IgD-negative memory B cell (primary cell): ENCODE data around the gene HMX3. TPM values are rescaled to one million over a fixed set of nuclear protein-coding genes. Genes with fewer than 3 reads are reported as not detected.
"Not testable (repeated sequence)": the region's sequence is repeated elsewhere in the genome, so short reads cannot be mapped to it uniquely, and the experiment has no call there.

Experiments used
- H3K27ac Mint-ChIP-seq, 3 donors: one replicate each; pipeline ENCODE4 v1.8.0; 2020 to 2022; ENCODE audit warnings: mild to moderate bottlenecking in 3 of 3, mixed read lengths in 3 of 3, moderate library complexity in 1 of 3
- H3K27me3 Mint-ChIP-seq: one replicate; pipeline ENCODE4 v1.8.0; 2021; ENCODE audit warnings: mixed read lengths
- H3K36me3 Mint-ChIP-seq: one replicate; pipeline ENCODE4 v1.8.0; 2020; ENCODE audit warnings: mild to moderate bottlenecking, mixed read lengths
- H3K4me1 Mint-ChIP-seq, 3 donors: one replicate each; pipeline ENCODE4 v1.8.0; 2020 to 2022; ENCODE audit warnings: mixed read lengths in 3 of 3, mild to moderate bottlenecking in 1 of 3
- H3K4me3 Mint-ChIP-seq, 4 donors: one replicate each; pipeline ENCODE4 v1.8.0; 2020 to 2022; ENCODE audit warnings: mild to moderate bottlenecking in 4 of 4, mixed read lengths in 4 of 4, moderate library complexity in 3 of 4
- H3K9me3 Mint-ChIP-seq, 3 donors: one replicate each; pipeline ENCODE4 v1.8.0; 2020 to 2021; ENCODE audit warnings: mixed read lengths in 3 of 3, mild to moderate bottlenecking in 1 of 3
- polyA plus RNA-seq: library from polyadenylated mRNA; unstranded; fragments of 300-500 nt; fragmentation: Illumina TruSeq; gene quantifications from one replicate; pipeline ENCODE4 v1.2.3, GENCODE V29; 2021

The HMX3 gene
- polyA plus RNA-seq, 1 donor from 2014 or later = not detected

DNA sequence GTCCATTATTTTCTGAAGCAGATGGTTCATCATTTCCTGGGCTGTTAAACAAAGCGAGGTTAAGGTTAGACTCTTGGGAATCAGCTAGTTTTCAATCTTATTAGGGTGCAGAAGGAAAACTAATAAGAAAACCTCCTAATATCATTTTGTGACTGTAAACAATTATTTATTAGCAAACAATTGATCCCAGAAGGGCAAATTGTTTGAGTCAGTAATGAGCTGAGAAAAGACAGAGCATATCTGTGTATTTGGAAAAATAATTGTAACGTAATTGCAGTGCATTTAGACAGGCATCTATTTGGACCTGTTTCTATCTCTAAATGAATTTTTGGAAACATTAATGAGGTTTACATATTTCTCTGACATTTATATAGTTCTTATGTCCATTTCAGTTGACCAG lies 28.5 kb downstream of the HMX3 start:
- Mint-ChIP-seq H3K27ac (no peak overlapping the region), H3K4me1 (peaks cover 3 to 13% (median 7%) of the 10 kb centered on the region in 3 donors), H3K36me3 (peaks cover 4% of the 10 kb centered on the region), H3K27me3 (no peaks in the 10 kb centered on the region), H3K4me3 (no peak overlapping the region), H3K9me3 (no peaks in the 10 kb centered on the region)

DNA sequence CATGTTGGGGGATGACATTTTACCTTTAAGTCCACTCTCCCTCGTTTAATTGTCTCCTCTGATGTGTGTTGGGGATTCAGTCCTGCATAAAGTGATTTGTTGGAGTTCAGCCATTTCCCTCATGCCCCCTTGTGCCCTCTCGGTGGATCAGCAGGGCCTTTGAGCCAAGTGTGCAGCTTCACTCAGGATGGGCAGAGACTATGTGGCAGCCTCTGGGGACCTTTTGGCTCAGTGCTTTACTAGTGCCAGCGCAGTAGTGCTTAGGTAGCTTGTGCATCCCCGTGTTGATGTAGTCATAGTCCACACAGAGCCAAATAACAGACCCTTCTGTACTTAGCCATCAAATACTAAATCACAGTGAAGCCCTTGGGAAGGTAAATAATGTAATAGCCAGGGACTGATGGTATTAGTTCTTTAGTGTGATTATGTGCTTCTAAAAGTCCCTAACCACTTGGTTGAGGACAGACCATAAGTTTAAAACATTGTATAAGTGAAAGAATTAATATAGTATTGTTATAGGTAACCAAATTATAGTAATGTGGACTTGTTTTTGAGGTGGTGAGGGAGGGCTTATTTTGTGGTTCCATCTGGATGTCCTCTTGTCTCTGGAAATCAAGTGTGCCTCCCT lies 29.8 kb downstream of the HMX3 start:
- H3K27me3 Mint-ChIP-seq = no peaks in the 10 kb centered on the region
- no peaks in the 10 kb centered on the region for H3K9me3 Mint-ChIP-seq
- H3K4me1 Mint-ChIP-seq = peaks cover 0 to 6% (median 3%) of the 10 kb centered on the region in 3 donors
- no peak overlapping the region for H3K4me3 Mint-ChIP-seq
- H3K36me3 Mint-ChIP-seq = peaks cover 4% of the 10 kb centered on the region
- H3K27ac Mint-ChIP-seq = no peak overlapping the region

DNA sequence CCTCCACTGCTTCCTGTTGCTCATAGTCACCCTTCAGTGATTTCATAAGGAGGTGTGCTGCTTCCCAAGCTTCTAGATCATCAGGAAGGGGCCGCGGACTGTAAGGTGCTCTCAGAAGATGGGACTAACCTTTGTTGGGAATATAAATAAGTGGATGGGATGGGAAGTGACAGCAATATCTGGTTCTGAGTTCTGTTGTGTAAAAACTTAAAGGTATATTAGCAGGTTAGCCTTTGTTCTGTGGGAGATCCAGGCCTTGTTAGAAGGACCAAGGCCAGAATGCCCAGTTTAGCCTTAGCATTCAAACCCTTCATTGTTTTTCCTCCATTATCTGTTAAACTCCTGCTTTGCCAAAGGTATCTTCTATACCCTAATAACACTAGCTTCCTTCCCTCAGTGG lies 30.8 kb downstream of the HMX3 start:
- H3K27ac Mint-ChIP-seq = no peak overlapping the region
- H3K4me1 Mint-ChIP-seq = peaks cover 0 to 5% (median 0%) of the 10 kb centered on the region in 3 donors
- no peaks in the 10 kb centered on the region for H3K9me3 Mint-ChIP-seq
- peaks cover 4% of the 10 kb centered on the region for H3K36me3 Mint-ChIP-seq
- no peaks in the 10 kb centered on the region for H3K27me3 Mint-ChIP-seq
- no peak overlapping the region for H3K4me3 Mint-ChIP-seq

GRCh38 chr10:123170961-123171360 lies 35.2 kb downstream of the HMX3 start:
- H3K9me3 Mint-ChIP-seq = no peaks in the 10 kb centered on the region
- H3K27ac Mint-ChIP-seq = peak overlapping the region in 2 of 3 donors; percentile 31 to 50
- H3K4me1 Mint-ChIP-seq = peaks cover 0 to 7% (median 3%) of the 10 kb centered on the region in 3 donors
- H3K36me3 Mint-ChIP-seq = peaks cover 5% of the 10 kb centered on the region
- no peak overlapping the region for H3K4me3 Mint-ChIP-seq
- H3K27me3 Mint-ChIP-seq = no peaks in the 10 kb centered on the region

GRCh38 chr10:123171616-123172015 lies 35.8 kb downstream of the HMX3 start:
- H3K36me3 Mint-ChIP-seq = peaks cover 11% of the 10 kb centered on the region
- not testable (repeated sequence) for H3K4me1 Mint-ChIP-seq, H3K27me3 Mint-ChIP-seq, H3K27ac Mint-ChIP-seq, H3K9me3 Mint-ChIP-seq, H3K4me3 Mint-ChIP-seq

DNA sequence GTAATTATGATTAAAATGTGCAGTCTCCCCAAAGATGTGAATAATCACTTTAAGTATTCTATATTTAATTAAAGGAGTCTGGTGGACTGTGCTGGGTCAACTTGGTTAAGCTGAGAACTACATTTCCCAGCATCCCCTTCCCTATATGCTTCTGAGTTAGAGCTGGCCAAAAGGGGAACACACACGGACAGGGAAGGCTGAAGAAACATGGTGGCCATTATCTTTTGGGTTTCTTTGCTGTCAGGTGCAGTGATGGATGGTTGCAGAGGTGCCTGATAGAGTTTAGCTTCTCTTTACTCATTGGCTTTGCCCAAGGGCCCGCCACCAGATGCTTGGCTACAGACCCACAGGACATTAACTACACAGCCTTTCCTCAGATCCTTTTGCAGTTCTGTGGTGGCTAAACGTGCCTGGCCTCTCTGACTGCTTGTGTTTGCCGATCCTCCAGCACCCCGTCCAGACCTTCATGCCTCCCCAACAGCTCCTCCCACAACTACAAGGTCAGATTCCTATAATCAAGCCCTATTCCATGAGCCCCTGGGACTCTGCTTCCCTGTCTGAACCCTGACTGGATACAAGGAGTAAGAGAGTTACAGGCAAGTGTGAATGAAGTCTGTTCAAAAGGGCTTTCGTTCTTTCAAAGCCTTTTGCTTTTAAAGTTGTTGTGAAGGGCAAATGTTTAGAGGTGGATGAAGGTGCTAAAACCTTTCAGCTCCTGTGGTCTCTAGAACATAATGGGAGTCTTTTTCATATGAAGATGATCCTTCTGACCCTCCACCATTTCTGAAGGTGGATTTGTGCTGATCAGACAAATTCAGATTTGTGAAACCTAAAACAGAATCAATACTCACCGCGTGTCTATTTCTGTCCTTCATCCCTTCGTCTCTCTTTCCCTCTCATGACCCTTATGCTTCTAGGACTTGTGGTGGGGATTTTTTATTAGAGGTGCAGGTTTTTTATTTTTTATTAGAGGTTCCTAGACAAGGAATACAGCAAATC lies 39.9 kb downstream of the HMX3 start:
- H3K27me3 Mint-ChIP-seq = no peaks in the 10 kb centered on the region
- peaks cover 4 to 8% (median 6%) of the 10 kb centered on the region in 3 donors for H3K9me3 Mint-ChIP-seq
- H3K4me3 Mint-ChIP-seq = peak overlapping the region in 1 of 4 donors; percentile 32
- peaks cover 26% of the 10 kb centered on the region for H3K36me3 Mint-ChIP-seq
- peaks cover 2 to 7% (median 4%) of the 10 kb centered on the region in 3 donors for H3K4me1 Mint-ChIP-seq
- H3K27ac Mint-ChIP-seq = peak overlapping the region in 1 of 3 donors; percentile 76

DNA sequence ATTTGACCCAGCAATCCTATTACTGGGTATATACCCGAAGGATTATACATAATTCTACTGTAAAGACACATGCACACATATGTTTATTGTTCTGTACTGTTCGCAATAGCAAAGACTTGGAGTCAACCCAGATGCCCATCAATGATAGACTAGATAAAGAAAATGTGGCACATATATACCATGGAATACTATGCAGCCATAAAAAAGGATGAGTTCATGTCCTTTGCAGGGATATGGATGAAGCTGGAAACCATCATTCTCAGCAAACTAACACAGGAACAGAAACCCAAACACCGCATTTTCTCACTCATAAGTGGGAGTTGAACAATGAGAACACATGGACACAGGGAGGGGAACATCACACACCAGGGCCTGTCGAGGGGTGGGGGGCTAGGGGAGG lies 42.6 kb downstream of the HMX3 start:
- Mint-ChIP-seq H3K27ac (peak overlapping the region in 1 of 3 donors; percentile 15), H3K9me3 (peaks cover 6 to 11% (median 8%) of the 10 kb centered on the region in 3 donors), H3K36me3 (peaks cover 26% of the 10 kb centered on the region)
- not testable (repeated sequence) for H3K27me3 Mint-ChIP-seq, H3K4me1 Mint-ChIP-seq, H3K4me3 Mint-ChIP-seq

DNA sequence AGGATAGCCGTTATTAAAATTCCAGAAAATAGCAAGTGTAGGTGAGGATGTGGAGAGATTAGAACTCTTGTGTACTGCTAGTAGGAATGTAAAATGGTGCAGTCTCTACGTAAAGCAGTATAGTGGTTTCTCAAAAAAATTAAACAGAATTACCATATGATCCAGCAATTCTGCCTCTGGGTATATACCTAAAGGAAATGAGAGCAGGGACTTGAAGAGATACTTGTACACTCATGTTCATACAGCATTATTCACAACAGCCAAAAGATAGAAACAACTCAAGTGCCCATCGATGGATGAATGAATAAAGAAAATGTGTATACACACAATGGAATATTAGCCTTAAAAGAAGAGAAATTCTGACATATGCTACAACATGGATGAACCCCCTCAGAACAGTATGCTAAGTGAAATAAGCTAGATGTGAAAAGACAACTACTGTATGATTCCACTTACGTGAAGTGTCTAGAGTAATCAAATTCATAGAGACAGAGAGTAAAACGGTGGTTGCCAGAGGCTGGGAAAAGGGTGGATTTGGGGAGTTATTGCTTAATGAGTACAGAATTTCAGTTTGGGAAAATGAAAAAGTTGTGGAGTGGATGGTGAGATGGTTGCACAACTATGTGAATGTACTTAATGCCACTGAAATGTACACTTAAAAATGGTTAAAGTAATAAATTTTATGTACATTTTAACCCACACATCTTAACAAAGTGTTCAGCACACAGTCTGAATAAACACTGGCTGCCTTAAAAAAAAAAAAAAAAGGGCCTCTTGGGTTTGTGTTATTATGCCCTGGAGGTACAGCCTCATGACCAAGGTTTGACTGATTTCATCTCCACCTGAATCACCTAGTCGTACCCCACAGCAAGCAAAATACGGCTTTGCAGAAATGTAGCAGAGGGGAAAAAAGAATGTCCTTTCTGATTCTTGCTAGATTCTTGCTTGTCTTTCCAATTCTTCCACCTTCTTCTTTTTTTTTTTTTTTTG lies 44.6 kb downstream of the HMX3 start:
- Mint-ChIP-seq H3K4me1 (peaks cover 0 to 4% (median 0%) of the 10 kb centered on the region in 3 donors), H3K9me3 (peaks cover 10 to 26% (median 13%) of the 10 kb centered on the region in 3 donors), H3K27ac (peak overlapping the region in 1 of 3 donors; percentile 47), H3K36me3 (peaks cover 26% of the 10 kb centered on the region), H3K27me3 (no peaks in the 10 kb centered on the region), H3K4me3 (no peak overlapping the region)

GRCh38 chr10:123183724-123184123 lies 48.0 kb downstream of the HMX3 start:
- no peak overlapping the region for H3K27ac Mint-ChIP-seq
- peaks cover 7 to 27% (median 8%) of the 10 kb centered on the region in 3 donors for H3K9me3 Mint-ChIP-seq
- H3K4me3 Mint-ChIP-seq = no peak overlapping the region
- H3K4me1 Mint-ChIP-seq = peaks cover 0 to 4% (median 0%) of the 10 kb centered on the region in 3 donors
- peaks cover 21% of the 10 kb centered on the region for H3K36me3 Mint-ChIP-seq
- no peaks in the 10 kb centered on the region for H3K27me3 Mint-ChIP-seq

- H3K36me3 Mint-ChIP-seq = peaks cover 29% of the 10 kb centered on the region
- H3K4me3 Mint-ChIP-seq = no peak overlapping the region
- no peaks in the 10 kb centered on the region for H3K27me3 Mint-ChIP-seq
- H3K27ac Mint-ChIP-seq = no peak overlapping the region
- H3K4me1 Mint-ChIP-seq = no peaks in the 10 kb centered on the region
- H3K9me3 Mint-ChIP-seq = peaks cover 6 to 27% (median 7%) of the 10 kb centered on the region in 3 donors
Measured at GRCh38 chr10:123187781-123188180, 52.0 kb downstream of the HMX3 start.

Other genes with a start within 250 kb of the HMX3 start
- not detected for gene FAM24A, start 225.4 kb upstream of the HMX3 start, polyA plus RNA-seq
- gene C10orf88, start 181.7 kb upstream of the HMX3 start, polyA plus RNA-seq = 5.3 TPM
- gene PSTK, start 155.6 kb upstream of the HMX3 start, polyA plus RNA-seq = 7.0 TPM
- gene IKZF5, start 127.2 kb upstream of the HMX3 start, polyA plus RNA-seq = 13.9 TPM
- gene ACADSB, start 127.0 kb upstream of the HMX3 start, polyA plus RNA-seq = 14.8 TPM
- not detected for gene HMX2, start 12.2 kb downstream of the HMX3 start, polyA plus RNA-seq
- gene BUB3, start 18.4 kb downstream of the HMX3 start, polyA plus RNA-seq = 148 TPM